ENCODE data around the gene CPLX3.

The CPLX3 gene

DNA sequence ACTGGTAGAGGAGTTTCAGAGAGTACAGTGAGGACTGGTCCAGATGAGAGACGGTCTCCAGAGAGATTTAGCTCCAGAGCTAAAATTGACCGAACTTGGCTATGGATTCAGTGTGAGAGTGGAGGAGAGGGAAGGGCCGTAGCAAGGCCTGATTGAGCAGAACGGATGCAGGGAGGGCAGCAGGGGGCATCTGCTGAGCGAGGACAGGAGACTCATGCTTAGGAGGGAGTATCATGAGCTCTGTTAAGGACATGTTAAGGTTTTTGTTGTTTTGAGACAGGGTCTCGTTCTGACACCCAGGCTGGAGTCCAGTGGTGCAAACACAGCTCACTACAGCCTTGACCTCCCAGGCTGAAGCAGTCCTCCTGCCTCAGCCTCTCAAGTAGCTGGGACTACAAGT, 21.5 kb upstream of the CPLX3 start:
- no peak for DNase-seq

DNA sequence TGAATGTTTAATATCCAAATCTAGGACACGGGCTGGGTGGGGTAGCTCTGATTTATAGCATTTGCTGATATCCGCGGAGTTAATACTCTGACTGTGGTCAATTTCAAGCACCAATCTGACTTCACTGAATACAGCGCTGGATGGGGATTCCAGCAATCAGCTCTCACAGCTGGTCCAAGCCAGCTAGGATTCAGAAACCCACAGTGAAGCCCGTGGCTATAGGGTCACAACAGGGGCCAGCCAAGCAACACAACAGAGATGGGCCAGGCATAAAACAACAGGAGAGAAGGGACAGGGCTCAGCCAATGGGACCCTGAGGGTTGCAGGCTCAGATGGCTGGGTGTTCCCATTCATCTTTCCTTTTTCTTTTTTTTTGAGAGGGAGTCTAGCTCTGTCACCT, 19.1 kb upstream of the CPLX3 start:
- no peak for DNase-seq

DNA sequence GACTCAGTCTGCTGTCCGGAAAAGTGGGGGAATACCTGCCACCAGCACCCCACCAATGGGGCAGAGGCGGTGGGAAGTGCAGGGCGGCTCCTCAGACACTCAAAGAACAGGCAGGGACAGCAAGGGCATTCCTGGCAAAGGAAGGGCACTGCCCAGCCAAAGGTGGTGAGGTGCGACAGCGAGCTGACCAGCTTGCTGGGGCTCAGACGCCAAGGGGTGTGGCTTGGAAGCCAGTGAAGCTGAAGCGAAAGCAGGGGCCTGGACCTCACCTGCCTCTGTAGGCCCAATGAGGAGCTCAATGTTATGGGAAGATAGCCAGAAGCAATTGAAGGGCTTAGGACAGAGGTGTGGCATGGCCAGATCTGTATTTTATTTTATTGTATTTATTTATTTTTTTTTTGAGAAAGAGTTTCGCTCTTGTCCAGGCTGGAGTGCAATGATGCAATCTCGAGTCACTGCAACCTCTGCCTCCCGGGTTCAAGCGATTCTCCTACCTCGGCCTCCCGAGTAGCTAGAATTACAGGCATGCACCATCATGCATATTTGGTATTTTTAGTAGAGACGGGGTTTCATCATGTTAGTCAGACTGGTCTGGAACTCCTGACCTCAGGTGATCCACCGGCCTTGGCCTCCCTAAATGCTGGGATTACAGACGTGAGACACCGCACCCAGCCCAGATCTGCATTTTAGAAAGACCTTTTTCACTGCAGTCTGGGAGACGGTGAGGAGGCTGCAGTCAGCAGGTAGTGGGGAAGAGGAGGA, 18.2 kb upstream of the CPLX3 start:
- peak; percentile 30 for DNase-seq

DNA sequence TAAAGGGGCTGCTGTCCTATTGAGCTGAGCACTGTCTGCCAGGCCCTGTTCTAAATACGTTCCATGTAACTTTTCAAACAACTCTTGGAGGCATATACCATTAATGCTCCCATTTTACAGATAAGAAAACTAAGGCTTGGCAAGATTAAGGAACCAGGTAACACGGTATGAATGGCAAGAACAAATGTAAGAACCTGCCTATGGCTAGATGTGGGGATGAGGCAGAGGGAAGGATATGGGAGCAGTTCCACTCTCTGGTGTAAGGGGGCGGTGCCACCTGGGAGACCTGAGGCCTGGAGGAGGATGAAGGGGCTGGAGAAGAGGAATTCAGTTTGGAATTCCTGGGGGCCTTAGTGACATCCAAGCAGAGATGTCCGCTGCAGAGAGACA, 17.6 kb upstream of the CPLX3 start:
- no peak for DNase-seq

DNA sequence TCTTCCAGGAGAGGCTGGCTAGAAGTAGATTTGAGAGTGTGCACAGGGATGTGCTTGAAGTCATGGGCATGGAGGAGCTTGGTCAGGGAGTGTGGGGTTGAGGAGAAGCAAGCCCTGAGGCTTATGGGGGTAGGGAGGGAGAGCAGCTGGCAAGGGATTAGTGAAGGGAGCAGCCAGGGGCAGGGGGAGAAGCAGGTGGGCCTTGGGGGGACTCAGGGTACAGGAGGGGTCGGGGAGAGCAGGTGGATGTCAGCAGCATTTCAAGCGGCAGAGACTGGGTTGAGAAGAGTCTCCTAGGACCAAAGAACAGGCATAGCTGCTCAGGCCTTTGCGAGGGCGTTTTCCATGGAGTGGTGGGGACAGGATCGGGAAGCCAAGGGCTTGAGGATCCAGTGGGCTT, 17.2 kb upstream of the CPLX3 start:
- DNase-seq = no peak

DNA sequence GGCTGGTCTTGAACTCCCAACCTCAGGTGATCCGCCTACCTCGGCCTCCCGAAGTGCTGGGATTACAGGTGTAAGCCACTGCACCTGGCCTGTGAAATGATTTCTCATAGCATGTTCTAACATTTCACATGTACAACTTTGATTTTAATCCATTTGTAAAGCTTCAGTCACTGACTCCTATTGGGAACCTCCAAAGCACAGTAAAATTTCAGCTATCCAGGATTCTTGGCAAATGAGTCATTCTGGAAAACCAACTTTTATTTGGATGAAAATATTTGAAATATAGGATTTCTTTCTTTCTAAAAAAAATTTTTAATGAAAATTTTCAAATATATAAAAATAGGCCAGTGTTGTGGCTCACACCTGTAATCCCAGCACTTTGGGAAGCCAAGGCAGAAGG, 16.5 kb upstream of the CPLX3 start:
- DNase-seq = no peak

DNA sequence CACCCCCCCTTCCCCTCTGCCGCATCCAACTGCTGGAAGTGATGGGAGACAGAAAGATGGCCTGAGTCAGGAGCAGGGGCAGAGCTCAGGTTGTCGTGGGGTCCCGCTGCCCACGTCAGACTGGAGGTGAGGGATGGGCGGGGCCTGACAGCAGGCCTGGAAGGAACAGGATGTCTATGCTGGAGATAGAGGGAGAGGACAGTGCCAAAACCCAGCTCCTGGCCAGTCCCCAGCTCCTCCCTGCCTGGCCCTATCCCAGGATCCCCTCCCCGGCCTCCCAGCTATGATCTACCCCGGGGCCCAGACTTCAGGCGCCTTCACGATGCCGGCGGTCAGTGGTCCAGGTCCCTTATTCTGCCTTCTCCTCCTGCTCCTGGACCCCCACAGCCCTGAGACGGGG, 13.9 kb upstream of the CPLX3 start, which contains the start of gene LMAN1L:
Gene LMAN1L (plus strand): TSS at position 303 of the 400 bp plus-strand sequence. CDS start 20 bp downstream, at position 323.
- DNase-seq = no peak

DNA sequence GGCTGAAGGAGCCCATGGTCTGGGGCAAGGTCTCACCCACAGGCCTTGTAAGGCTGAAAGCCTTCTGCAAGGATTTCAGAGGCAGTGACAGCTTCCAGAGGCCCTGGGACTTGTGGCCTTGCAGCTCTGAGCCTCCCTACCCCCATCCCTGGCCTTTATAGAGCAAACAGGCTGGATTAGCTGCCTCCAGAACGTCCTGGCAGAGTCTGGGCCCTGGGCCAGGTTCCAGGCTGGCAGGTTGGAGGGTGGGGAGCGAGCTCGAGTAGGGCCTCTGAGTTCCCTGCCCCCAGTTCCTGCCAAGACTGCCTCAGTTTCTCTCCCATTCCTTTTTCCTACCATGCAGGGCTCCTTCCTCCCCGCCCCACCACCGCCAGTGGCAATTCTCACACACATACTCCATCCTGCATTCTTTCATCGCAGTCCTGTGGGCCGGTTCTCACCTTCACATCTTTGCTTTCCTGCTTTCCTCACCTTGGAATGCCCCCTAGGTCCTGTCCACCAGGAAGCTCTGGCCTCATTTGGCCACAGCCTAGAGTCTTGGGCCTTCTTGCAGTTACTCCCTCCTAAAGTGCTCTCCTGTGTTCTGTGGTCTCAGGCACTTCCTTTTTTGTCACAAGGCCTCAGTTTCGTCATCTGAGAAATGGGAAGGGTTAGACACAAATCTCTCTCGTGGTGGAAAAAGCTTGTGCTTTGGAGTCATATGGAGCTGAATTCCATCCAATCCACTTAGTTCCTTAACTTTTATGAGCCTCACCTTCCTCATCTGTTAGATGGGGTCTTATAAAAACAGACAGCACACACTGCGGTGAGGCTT, 11.1 kb upstream of the CPLX3 start:
- peak; percentile 12 for DNase-seq

DNA sequence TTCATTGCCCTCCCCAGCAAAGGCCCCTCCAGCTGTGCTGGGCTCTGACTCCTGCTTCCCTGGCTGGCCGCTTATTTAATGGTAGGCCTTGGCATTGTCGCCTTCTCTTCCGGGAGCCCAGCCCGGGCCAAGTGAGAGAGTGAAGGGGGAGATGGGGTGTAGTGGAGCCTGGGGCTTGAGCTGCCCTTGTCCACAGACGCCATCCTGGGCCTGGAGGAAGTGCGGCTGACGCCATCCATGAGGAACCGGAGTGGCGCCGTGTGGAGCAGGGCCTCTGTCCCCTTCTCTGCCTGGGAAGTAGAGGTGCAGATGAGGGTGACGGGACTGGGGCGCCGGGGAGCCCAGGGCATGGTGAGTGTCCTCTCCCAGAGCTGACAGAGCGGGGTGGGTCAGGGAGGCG, 10.5 kb upstream of the CPLX3 start:
- DNase-seq = no peak

DNA sequence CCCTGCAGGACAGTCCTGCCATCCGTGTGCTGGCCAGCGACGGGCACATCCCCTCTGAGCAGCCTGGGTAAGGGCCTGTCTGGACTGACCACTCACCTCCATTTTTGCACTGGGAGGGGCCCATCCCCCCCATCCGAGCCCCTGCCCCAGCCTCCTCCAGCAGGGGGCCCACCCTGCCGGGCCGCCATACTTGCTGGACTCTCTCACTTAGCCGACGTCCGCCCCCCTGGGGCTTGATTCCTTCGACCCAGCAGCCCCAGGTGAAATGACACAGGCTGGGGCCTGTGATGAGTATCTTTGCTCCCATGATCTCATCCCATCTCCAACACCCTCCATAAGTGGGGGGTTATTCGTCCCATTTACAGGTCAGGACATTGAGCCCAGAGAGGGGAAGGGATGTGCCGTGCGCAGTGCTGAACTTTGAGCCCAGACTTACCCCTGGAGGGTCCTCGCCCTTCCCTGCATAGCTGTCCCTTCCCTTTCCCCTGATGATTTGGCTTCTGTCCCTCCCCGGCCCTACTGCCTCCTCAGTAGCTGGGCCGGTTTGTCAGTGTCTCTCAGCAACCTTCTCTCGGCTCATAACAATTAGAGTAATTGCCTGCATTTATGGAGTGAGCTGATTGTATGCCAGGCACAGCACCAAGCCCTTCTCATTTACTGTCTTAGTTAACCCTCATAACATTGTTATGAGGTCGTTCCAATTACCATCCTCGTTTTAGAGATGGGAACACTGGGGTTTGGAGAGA, 9.6 kb upstream of the CPLX3 start:
- DNase-seq = no peak

DNA sequence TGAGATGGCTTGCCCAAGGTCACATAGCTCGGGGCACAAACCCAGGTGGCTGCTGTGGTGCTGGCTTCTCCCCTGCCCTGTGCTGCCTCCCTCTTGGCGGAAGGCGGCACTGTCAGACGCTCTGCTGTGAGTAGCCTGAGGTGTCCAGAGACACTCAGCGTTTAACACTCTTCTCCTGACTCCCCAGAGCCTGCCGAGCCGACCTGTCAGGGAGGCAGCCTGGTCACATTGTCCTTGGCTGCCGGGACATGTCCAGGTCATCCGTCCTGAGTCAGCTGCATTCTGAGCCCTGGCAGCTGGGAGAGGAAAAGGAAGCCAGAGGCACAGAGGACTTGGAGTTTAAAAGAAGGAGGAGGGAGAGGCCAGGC, 9.1 kb upstream of the CPLX3 start:
- no peak for DNase-seq

DNA sequence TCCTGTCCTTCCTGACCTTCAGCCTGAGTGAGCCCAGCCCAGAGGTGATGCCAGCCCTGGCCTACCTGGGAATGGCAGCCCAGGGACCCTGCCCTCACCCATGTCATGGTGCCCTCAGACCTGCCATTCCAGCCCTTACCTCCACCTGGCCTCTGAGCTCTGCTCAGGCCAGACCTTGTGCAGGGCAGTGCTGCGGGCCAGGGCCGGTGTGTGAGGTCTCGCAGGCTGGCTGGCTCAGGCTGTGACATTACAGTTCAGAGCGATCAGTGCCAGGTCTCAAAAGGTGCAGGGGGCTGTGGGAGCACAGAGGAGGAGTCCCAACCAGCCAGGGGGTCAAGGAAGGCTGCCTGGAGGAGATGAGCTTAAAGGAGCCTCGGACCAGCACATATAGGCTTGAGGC, 6.4 kb upstream of the CPLX3 start:
- DNase-seq = no peak

DNA sequence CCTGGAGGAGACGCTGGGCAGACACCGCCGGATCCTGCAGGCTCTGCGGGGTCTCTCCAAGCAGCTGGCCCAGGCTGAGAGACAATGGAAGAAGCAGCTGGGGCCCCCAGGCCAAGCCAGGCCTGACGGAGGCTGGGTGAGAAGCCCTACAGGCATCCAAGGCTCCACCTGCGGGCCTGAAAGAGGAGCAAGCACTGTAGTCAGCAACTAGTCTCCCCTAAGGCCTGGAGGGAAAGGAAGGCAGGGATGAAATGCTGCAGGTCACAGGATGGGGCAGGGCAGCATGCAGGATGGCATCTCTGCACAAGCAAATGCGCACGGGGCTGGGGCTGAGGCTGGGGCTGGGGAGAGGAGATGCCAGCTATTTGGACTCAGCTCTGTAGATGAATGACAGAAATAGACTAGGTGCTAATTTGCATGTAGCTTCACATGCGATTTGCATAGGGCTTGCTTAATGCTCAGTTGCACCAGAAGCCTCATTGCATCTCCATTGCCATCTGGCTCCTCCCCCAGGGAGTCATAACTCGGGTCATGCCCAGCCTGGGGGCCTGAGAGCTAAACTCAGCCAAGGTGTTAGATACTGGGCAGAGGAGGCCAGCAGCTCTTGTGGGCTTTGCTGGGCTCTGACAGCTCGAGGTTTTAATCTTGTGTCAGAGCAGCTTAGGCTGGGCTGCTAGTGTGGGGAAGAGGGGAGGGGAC, 5.2 kb upstream of the CPLX3 start:
- no peak for DNase-seq

DNA sequence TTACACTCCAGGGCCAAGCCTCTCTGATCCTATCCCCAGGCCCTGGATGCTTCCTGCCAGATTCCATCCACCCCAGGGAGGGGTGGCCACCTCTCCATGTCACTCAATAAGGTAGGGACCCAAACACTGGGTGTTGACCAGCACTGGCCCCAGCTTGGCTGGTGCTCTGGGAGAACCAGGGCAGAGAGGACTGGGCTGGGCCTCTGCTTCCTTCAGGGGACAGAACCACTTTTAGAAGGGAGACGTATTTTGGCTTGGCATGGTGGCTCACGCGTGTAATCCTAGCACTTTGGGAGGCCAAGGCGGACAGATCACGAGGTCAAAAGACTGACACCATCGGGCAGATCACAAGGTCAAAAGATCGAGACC, 4.7 kb upstream of the CPLX3 start:
- no peak for DNase-seq

DNA sequence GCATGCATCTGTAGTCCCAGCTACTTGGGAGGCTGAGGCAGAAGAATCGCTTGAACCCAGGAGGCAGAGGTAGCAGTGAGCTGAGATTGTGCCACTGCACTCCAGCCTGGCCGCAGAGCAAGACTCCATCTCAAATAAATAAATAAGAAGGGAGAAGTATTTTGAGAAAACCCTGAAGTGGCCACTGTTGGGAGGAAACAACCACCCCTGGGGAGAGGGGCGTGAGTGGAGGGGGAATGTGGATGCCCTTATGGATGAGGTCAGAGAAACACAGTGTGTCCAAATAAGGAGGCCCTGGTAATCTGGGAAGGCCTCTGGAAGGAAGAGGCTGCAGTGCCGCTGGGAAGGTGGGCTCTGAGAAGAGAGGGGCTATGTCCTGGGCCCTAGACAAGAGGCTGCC, 4.2 kb upstream of the CPLX3 start:
- DNase-seq = no peak

DNA sequence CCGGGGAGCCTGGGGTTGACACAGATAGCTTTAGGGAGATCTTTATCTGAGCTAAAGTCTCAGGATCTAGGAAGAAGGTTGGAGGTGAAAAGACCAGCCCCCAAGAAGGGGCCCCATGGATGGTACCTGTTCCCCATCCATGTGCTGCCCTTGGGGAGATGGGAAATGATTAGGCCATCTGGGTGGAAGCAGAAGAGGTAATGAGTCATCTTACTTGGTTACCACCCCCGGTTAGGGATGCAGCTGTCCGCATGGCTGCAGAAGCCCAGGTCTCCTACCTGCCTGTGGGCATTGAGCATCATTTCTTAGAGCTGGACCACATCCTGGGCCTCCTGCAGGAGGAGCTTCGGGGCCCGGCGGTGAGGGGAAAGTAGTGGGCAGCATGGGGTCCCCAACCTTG, 3.1 kb upstream of the CPLX3 start:
- DNase-seq = no peak

DNA sequence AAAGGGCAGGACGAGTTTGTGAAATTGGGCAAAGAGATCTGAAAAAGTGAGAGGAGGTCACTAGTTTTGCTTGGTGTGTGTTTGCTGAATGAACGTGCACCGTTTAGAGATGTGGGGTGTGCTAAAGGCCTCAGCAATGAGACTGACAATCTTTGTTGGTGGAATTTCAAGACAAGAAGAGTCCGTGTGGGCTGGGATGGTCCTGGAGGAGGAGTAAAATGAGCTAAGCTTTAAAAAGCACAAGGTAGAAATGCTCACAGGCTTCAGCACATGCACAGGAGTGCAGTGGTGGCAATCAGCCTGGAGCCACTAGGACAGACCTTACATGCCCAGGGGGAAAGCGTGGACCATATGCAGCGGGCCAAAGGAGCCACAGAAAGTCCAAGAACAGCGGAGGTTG, 1.5 kb upstream of the CPLX3 start:
- DNase-seq = no peak

DNA sequence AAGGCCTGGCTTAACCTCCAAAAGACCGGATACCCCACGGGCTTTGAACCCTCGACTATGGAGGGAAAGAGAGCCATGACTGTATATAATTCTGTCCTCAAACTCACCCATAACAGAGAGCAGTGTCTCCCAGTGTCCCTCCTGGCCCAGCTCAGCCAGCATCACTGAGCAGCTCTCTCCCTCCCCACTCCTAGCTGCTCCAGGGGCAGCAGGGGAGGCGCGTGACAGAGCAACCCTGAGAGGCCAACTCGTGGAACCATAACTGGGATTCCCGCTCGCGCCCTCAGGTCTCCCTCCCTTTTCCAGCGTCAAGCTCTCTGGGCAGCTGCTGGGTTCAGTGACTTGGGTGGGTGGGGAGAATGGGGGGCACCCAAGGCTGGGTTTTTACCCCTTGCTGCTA, 561 bp upstream of the CPLX3 start:
- DNase-seq = no peak

DNA sequence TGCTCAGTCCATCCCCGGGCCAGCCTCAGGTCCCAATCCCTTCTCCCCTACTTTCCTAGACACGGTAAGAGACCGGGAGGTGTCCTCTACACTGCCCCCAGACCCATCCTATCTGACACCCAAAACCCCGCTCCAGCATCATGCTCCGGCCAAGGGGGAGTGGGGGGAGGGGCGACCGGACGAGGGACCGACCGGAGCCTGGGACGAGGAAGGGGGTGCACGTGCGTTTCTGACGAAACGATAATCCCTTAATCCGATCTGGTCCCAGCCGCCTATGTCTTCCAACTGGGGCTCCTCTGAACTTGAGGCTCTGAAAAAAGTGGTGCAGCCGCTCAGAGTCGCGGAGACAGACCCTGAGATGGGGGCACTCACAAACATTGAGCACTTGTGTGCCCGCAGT, 494 bp downstream of the CPLX3 start:
- no peak for DNase-seq

DNA sequence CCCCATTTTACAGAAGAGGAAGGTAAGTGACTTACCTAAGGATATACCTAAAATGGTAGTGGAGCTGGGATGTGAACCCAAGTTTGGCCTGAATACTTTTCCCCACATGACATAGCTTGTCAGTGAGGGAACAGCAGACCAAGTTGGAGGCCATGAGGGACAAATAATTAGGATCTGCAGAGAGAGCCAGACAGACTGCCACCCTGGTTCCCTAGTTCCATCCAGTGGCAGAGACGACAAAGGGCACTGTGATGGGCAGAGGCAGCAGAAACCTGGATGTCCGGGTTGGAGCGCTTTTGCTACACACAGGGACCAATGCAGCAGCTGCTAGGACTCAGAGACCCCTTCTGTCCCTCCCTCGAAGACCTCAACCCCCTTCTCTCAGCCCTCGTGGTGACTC, 1.2 kb downstream of the CPLX3 start:
- no peak for DNase-seq

DNA sequence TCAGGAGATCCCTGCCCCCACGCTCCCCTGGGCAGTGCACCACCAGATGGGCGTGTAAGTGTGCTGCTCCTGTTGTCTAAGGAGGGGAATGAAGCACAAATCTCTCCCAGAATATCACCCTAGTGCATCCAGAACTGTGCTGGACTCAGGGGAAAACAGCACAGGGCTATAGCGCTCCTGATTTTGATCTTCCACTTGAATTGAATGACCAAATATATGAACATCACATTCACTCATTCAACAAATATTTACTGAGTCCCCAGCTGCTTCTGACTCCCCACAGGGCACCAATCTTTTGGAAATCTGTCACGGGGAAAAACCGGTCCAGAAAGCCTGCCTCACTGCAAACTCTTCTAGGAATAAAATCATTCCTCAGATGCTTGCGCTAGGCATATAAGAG, 2.4 kb downstream of the CPLX3 start:
- no peak for DNase-seq

DNA sequence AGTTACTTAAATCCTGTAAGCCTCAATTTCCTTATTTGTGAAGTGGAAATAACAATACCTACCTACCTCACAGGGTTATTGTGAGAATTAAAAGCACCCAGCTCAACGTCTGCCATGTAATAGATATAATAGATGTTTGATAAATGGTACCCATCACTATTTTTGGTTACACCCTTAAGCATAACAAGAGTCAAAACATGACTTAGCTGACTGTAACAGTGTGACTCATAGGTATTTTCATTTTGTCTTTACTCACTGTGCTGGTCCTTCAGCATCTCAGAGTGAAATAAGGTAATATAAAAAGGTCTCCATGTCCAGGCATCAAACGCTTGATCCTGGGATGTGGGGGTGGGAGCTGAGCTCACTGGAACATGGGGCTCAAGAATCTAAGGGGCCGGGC, 3.1 kb downstream of the CPLX3 start:
- no peak for DNase-seq

DNA sequence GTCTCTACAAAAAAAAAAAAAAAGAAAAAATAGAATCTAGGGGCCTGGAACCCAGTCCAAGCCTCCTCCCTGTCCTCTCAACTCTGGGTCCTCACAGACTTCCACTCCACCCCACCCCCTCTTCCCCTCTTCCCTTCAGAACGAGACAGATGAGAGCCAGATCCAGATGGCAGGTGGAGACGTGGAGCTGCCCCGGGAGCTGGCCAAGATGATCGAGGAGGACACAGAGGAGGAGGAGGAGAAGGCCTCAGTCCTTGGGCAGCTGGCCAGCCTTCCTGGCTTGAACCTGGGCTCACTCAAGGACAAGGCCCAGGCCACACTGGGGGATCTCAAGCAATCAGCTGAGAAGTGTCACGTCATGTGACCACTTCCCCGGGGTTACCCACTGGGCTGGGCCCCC, 3.6 kb downstream of the CPLX3 start:
- DNase-seq = no peak

Data from NCI-H2029 (cell line).